GM18526 (cell line): ENCODE measurements around the gene LGALS4.

Experiments used
- POLR2A ChIP-seq: IDR thresholded peaks from 3 replicates; pipeline ENCODE4 v1.6.1; 2011; ENCODE audit not compliant: insufficient read length; ENCODE audit errors: extremely low read depth

The LGALS4 gene

GRCh38 chr19:38785187-38785699 is 27.5 kb downstream of the LGALS4 start:
- TF ChIP-seq POLR2A, result no peak

GRCh38 chr19:38784224-38784623 is 28.5 kb downstream of the LGALS4 start:
- TF ChIP-seq POLR2A, result no peak

GRCh38 chr19:38781058-38781457 is 31.7 kb downstream of the LGALS4 start:
- TF ChIP-seq POLR2A, result no peak

GRCh38 chr19:38780443-38780842 is 32.3 kb downstream of the LGALS4 start:
- no peak for TF ChIP-seq POLR2A

GRCh38 chr19:38778733-38779132 is 34.0 kb downstream of the LGALS4 start:
- TF ChIP-seq POLR2A, result no peak

GRCh38 chr19:38774181-38774950 is 38.4 kb downstream of the LGALS4 start:
- no peak for TF ChIP-seq POLR2A

- no peak for TF ChIP-seq POLR2A
Observed at GRCh38 chr19:38773469-38774177, 39.1 kb downstream of the LGALS4 start, which contains the start of gene LGALS7. TSS of gene LGALS7 (minus strand) at chr19:38773517. CDS start at chr19:38773492, 25 bp downstream.

GRCh38 chr19:38769635-38770211 is 43.0 kb downstream of the LGALS4 start:
- TF ChIP-seq POLR2A, result peak; percentile 52

- TF ChIP-seq POLR2A, result no peak
Observed at GRCh38 chr19:38766276-38767047, 46.3 kb downstream of the LGALS4 start.

GRCh38 chr19:38765214-38765613 is 47.5 kb downstream of the LGALS4 start:
- no peak for TF ChIP-seq POLR2A

- no peak for TF ChIP-seq POLR2A
Observed at GRCh38 chr19:38763795-38764220, 48.9 kb downstream of the LGALS4 start.

GRCh38 chr19:38759590-38760003 is 53.1 kb downstream of the LGALS4 start:
- no peak for TF ChIP-seq POLR2A
